ENCODE data around the gene IPO11.

The IPO11 gene

GRCh38 chr5:62574599-62574998, 162.0 kb downstream of the IPO11 start:
- DNase-seq: no peak

- no peak for DNase-seq
These were observed 162.5 kb downstream of the IPO11 start for GRCh38 chr5:62575066-62575465.

- no peak for DNase-seq
These were observed 162.9 kb downstream of the IPO11 start for GRCh38 chr5:62575489-62575888.

- no peak for DNase-seq
These were observed 164.1 kb downstream of the IPO11 start for GRCh38 chr5:62576570-62577170.

GRCh38 chr5:62577488-62577887, 164.9 kb downstream of the IPO11 start:
- DNase-seq: no peak

GRCh38 chr5:62578540-62578939, 166.0 kb downstream of the IPO11 start, which contains the start of gene LRRC70:
Gene LRRC70 (plus strand): TSS chr5:62578819. CDS start chr5:62579439, 620 bp downstream.
- DNase-seq: no peak

GRCh38 chr5:62579761-62580160, 167.2 kb downstream of the IPO11 start:
- no peak for DNase-seq

GRCh38 chr5:62581836-62582597, 169.5 kb downstream of the IPO11 start:
- no peak for DNase-seq

- no peak for DNase-seq
These were observed 171.8 kb downstream of the IPO11 start for GRCh38 chr5:62584391-62584790.

GRCh38 chr5:62585306-62585705, 172.7 kb downstream of the IPO11 start:
- DNase-seq: no peak

GRCh38 chr5:62585751-62586150, 173.2 kb downstream of the IPO11 start:
- no peak for DNase-seq

GRCh38 chr5:62587737-62588136, 175.2 kb downstream of the IPO11 start:
- DNase-seq: no peak

- no peak for DNase-seq
These were observed 176.1 kb downstream of the IPO11 start for GRCh38 chr5:62588668-62589067.

GRCh38 chr5:62589504-62589903, 176.9 kb downstream of the IPO11 start:
- no peak for DNase-seq

- no peak for DNase-seq
These were observed 177.8 kb downstream of the IPO11 start for GRCh38 chr5:62590387-62590786.

GRCh38 chr5:62592558-62592957, 180.0 kb downstream of the IPO11 start:
- DNase-seq: no peak

- DNase-seq: no peak
These were observed 180.8 kb downstream of the IPO11 start for GRCh38 chr5:62593331-62593730.

- no peak for DNase-seq
These were observed 181.9 kb downstream of the IPO11 start for GRCh38 chr5:62594364-62594984.

GRCh38 chr5:62596096-62596495, 183.5 kb downstream of the IPO11 start:
- DNase-seq: no peak

GRCh38 chr5:62596691-62597090, 184.1 kb downstream of the IPO11 start:
- no peak for DNase-seq

GRCh38 chr5:62597314-62597713, 184.8 kb downstream of the IPO11 start:
- no peak for DNase-seq

GRCh38 chr5:62600560-62601252, 188.1 kb downstream of the IPO11 start:
- DNase-seq: no peak

- DNase-seq: no peak
These were observed 191.4 kb downstream of the IPO11 start for GRCh38 chr5:62603934-62604333.

GRCh38 chr5:62605638-62606037, 193.1 kb downstream of the IPO11 start:
- no peak for DNase-seq

Measured in activated naive CD4-positive, alpha-beta T cell treated with anti-CD3 and anti-CD28 coated beads, Interleukin-2, amount 50 U/mL, for 16 hours (primary cell).